ENCODE measurements around the gene AMOT.

GRCh38 chrX:112822892-112823291, 17.7 kb downstream of the AMOT start:
- no peak for TF ChIP-seq POLR2A (IDR thresholded peaks at IDR 0.05)
- TF ChIP-seq, protein P1, sequence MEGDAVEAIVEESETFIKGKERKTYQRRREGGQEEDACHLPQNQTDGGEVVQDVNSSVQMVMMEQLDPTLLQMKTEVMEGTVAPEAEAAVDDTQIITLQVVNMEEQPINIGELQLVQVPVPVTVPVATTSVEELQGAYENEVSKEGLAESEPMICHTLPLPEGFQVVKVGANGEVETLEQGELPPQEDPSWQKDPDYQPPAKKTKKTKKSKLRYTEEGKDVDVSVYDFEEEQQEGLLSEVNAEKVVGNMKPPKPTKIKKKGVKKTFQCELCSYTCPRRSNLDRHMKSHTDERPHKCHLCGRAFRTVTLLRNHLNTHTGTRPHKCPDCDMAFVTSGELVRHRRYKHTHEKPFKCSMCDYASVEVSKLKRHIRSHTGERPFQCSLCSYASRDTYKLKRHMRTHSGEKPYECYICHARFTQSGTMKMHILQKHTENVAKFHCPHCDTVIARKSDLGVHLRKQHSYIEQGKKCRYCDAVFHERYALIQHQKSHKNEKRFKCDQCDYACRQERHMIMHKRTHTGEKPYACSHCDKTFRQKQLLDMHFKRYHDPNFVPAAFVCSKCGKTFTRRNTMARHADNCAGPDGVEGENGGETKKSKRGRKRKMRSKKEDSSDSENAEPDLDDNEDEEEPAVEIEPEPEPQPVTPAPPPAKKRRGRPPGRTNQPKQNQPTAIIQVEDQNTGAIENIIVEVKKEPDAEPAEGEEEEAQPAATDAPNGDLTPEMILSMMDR (IDR thresholded peaks at IDR 0.05), result no peak
